Stimulated activated CD4-positive, alpha-beta T cell treated with anti-CD3 and anti-CD28 coated beads, Interleukin-2, amount 100 ng/mL, for 48 hours (primary cell): ENCODE measurements around the gene KCNH5.
"Not testable (repeated sequence)": the region's sequence is repeated elsewhere in the genome, so short reads cannot be mapped to it uniquely, and the experiment has no call there.

Source experiments
- DNase-seq, 2 donors: peaks; one replicate each; pipeline ENCODE4 v3.0.0-alpha.2; 2020

KCNH5 gene

GRCh38 chr14:62864588-62864987, 180.7 kb downstream of the KCNH5 start:
- DNase-seq, result no peak

DNA sequence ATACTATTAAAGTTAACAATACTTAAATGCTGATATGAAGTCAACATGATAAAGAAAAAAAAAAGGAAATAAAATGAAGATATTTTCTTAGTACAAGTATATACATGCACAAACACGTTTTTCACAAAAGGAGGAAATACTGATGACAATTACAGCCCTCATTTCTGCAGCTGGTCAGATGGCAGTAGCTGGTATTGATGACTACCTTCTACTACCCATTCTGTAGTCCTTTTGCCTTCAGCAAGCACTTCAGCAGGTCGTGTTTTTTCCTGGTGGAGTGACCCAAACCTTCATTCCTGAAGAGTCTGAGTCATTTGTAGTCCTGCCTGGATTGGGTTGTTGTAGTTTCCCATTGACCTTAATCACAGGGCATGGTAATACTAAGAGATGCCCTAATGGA, 187.2 kb downstream of the KCNH5 start:
- DNase-seq, result not testable (repeated sequence)

DNA sequence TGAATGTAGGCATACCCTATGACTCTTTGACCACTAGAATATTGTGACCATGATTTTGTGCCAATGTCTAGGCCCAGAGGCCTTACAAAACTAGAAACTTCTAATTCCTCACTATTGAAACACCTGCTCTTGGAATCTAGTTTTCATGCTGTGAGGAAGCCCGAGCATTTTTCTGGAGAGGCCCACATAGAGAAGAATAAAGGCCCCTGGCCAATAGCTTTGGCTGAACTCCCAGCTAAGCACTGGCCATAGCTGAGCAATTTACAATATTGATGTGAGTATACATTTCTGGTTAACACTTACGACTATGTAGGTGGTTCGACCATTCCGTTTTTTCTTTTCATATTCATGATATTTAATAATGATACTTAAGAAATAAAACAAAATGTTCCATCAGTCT, 190.3 kb downstream of the KCNH5 start:
- no peak for DNase-seq

GRCh38 chr14:62847168-62847567, 198.1 kb downstream of the KCNH5 start:
- DNase-seq, result no peak

- DNase-seq, result no peak
Observed at GRCh38 chr14:62844546-62844945, 200.7 kb downstream of the KCNH5 start.

DNA sequence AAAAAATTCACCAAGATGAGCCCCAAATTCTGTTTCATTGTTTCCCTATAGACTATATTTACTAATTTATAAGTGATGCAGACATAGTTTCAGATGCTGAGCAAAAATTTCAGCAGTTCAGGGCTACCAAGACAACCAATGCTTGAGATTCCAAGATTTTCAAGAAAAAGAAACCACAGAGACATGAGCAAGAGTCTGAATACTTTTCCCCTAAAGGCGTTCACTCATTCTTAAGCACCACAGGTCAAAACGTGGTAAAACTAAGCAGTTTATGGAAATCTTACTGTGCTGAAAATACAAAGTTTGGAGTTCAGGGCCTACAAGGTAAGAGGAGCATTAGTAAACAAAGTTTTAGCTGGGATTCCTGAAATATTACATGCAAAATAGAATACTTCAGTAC, 221.2 kb downstream of the KCNH5 start:
- no peak for DNase-seq

GRCh38 chr14:62819931-62820330, 225.3 kb downstream of the KCNH5 start:
- no peak for DNase-seq

DNA sequence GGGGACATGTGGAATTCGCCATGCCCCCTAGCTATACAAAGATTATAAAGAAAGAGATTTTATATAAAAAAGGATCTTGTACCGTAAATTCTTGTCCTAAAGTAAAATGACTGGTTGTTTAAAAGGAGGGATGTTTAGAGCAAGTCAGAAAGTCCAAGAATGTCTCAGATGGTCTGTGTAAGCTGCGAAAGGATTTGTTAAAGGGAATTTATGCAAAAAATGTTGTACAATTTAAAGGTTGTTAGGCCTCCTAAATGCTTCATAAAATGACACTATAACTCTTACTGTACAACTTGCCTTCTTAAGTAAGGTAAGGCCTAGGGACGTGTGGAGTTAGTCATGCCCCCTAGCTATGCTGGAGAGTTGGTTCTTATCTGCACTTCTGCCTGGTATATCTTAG, 237.6 kb downstream of the KCNH5 start:
- DNase-seq, result no peak

GRCh38 chr14:62800577-62800976, 244.7 kb downstream of the KCNH5 start:
- DNase-seq, result no peak

DNA sequence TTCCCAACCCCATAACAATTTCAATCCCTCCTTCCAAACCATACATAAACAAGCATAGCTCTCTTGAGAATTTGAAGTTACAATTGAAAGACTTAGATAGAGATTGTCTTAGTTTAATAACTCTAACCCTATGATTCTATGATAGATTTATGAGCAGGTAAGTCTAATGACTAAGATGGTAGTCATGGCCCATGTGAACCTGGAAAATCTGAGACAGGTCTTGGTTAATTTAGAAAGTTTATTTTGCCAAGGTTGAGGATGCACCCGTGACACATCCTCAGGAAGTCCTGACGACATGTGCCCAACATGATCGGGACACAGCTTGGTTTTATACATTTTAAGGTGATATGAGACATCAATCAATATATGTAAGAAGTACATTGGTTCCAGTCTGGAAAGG, 248.8 kb downstream of the KCNH5 start:
- DNase-seq, result no peak

- no peak for DNase-seq
Observed at GRCh38 chr14:62792578-62792977, 252.7 kb downstream of the KCNH5 start.

GRCh38 chr14:62781328-62781727, 263.9 kb downstream of the KCNH5 start:
- not testable (repeated sequence) for DNase-seq

GRCh38 chr14:62778852-62779251, 266.4 kb downstream of the KCNH5 start:
- DNase-seq, result no peak

- DNase-seq, result no peak
Observed at GRCh38 chr14:62778310-62778709, 266.9 kb downstream of the KCNH5 start.

- DNase-seq, result no peak
Observed at GRCh38 chr14:62777510-62777909, 267.7 kb downstream of the KCNH5 start.

GRCh38 chr14:62776300-62776699, 269.0 kb downstream of the KCNH5 start:
- no peak for DNase-seq

- no peak for DNase-seq
Observed at GRCh38 chr14:62768753-62769152, 276.5 kb downstream of the KCNH5 start.

GRCh38 chr14:62763951-62764350, 281.3 kb downstream of the KCNH5 start:
- no peak for DNase-seq

- no peak for DNase-seq
Observed at GRCh38 chr14:62759796-62760195, 285.5 kb downstream of the KCNH5 start.

GRCh38 chr14:62746881-62747280, 298.4 kb downstream of the KCNH5 start:
- not testable (repeated sequence) for DNase-seq

DNA sequence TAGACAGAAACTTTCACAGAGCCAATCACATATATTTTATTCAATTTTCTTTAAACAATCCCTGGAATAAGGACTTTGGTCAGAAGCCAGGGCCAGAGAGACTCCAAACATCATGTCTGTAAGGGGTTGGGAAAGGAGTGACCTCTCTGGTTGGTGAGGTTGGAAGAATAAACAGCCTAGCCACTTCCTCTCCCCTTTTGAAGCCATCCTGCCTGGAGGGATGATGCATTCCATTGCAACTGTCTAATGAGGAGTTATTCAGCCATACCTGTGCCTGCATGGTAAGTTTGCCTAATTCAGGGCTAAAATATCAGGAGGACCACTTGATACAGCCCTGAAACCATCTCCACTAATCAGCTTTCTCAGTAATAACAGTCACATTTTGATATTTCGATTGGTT, 299.8 kb downstream of the KCNH5 start:
- no peak for DNase-seq

GRCh38 chr14:62743560-62743959, 301.7 kb downstream of the KCNH5 start:
- no peak for DNase-seq

DNA sequence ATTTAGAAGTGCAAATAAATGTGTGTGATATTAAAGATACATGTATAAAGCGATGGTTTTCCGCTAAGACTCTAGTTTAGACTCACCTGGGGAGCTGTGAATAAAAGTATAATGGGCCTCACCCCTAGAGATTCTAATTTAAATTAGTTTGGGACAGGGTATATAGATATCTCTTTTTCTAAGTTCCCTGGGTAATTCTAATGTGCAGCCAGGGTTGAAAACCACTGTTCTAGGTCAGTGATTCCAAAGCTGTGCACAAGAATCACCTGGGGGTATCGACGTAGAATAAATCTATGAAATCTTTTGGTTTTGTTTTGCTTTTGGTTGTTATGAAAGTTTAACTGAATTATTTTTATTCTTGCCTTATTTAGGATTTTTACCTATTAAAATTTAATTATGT, 302.1 kb downstream of the KCNH5 start:
- DNase-seq, result no peak

- DNase-seq, result no peak
Observed at GRCh38 chr14:62739647-62740046, 305.6 kb downstream of the KCNH5 start.

DNA sequence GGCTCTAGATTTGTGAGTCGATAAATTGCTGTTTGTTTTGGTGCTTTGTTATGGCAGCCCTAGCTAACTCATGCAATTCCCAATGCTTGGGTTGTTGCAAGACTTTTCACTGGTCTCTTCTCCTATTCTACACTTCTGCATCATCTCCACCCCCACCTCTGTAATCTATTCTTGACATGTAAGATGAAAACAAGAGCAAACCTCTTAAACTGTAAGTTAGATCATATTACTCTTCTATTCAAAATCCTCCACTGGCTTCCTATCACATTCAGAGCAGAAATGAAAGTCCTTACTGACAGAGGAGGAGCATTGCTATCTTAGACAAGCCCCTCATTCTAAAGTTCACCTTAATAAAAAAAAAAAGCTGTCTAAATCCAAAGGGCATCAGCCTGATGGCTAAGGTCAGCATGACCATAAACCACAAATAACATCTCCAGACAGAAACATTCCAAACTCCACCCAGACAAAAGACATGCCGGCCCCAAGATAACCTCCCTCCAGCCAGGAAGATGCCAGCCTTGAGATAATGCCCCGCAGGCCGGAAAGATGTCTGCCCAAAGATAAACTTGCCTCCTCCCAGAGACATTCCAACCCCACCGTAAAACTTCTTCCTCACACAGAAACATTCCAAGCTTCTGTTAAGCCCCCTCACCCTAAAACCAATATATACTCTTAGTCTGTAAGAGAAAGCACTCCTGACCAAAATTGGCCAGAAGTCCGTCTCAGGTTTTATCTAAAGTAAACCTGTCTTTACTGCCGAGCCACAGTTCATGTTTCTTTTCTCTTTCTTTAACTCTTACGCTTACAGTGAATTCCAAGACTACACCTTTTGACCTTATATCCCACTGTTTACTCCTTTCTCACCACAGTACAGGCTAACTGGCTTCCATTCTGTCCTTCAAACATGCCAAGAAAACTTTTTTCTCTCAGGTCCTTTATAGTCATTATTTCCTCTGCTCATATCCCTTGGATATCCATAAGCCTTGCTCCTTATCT, 308.9 kb downstream of the KCNH5 start:
- DNase-seq, result no peak
